OCI-LY1 (cell line): ENCODE measurements around the gene LRRC61.

Experiments
- H2AFZ ChIP-seq: fragments of 200-600 bp; sonication (generic), shearing (Covaris generic); 2 replicates; pipeline ENCODE4 v1.6.0; 2014; ENCODE audit warnings: antibody characterized with exemption, mild to moderate bottlenecking, low read length
- H3F3A ChIP-seq: fragments of 200-600 bp; sonication (generic), shearing (Covaris generic); 2 replicates; pipeline ENCODE4 v1.6.0; 2014; ENCODE audit warnings: mild to moderate bottlenecking, antibody characterized with exemption, low read length, moderate library complexity; ENCODE audit not compliant: insufficient read depth
- H3K27ac ChIP-seq: fragments of 200-600 bp; sonication (generic); 2 replicates; pipeline ENCODE4 v1.5.1; 2014; ENCODE audit warnings: low read length, mixed run types, mild to moderate bottlenecking, low read depth; ENCODE audit not compliant: poor library complexity, severe bottlenecking
- H3K27me3 ChIP-seq: fragments of 200-600 bp; sonication (generic); 2 replicates; pipeline ENCODE4 v1.6.0; 2014; ENCODE audit warnings: antibody characterized with exemption, mild to moderate bottlenecking, low read length, moderate library complexity; ENCODE audit not compliant: insufficient read depth
- H3K36me3 ChIP-seq: fragments of 200-600 bp; sonication (generic); 2 replicates; pipeline ENCODE4 v1.6.1; 2014; ENCODE audit warnings: mild to moderate bottlenecking, antibody characterized with exemption, low read length, moderate library complexity, mixed read lengths; ENCODE audit not compliant: insufficient read depth
- H3K4me1 ChIP-seq: fragments of 200-600 bp; sonication (generic); 2 replicates; pipeline ENCODE4 v1.5.1; 2014; ENCODE audit warnings: mild to moderate bottlenecking, low read length, moderate library complexity; ENCODE audit not compliant: insufficient read depth, severe bottlenecking
- H3K4me2 ChIP-seq: fragments of 200-600 bp; sonication (generic), shearing (Covaris generic); 2 replicates; pipeline ENCODE4 v1.6.1; 2014; ENCODE audit warnings: low read length
- H3K4me3 ChIP-seq: fragments of 200-600 bp; sonication (generic); 2 replicates; pipeline ENCODE4 v1.5.1; 2014; ENCODE audit warnings: low read length, low read depth, mild to moderate bottlenecking, mixed read lengths; ENCODE audit not compliant: poor library complexity, severe bottlenecking
- H3K79me2 ChIP-seq: fragments of 200-600 bp; shearing (Covaris generic); 2 replicates; pipeline ENCODE4 v1.6.1; 2016; ENCODE audit warnings: mixed run types, low read length, mixed read lengths; ENCODE audit not compliant: insufficient read depth
- H3K9ac ChIP-seq: fragments of 200-600 bp; sonication (generic), shearing (Covaris generic); 2 replicates; pipeline ENCODE4 v1.6.1; 2014; ENCODE audit warnings: mild to moderate bottlenecking, low read length, mixed read lengths
- H3K9me2 ChIP-seq: fragments of 200-600 bp; sonication (generic), shearing (Covaris generic); 2 replicates; pipeline ENCODE4 v1.6.1; 2014; ENCODE audit warnings: low read depth, mild to moderate bottlenecking, low read length, mixed read lengths
- H3K9me3 ChIP-seq: fragments of 200-600 bp; shearing (Covaris generic); 2 replicates; pipeline ENCODE4 v1.6.1; 2014; ENCODE audit warnings: low read length, mixed read lengths
- H4K20me1 ChIP-seq: fragments of 200-600 bp; sonication (generic), shearing (Covaris generic); 2 replicates; pipeline ENCODE4 v1.6.0; 2016; ENCODE audit warnings: mild to moderate bottlenecking, low read length; ENCODE audit not compliant: insufficient read depth
- EZH2 ChIP-seq: fragments of 200-600 bp; sonication (generic), shearing (Covaris generic); IDR thresholded peaks from 2 replicates; pipeline ENCODE4 v1.8.0; 2017; ENCODE audit warnings: borderline replicate concordance, mixed run types, mild to moderate bottlenecking, antibody characterized with exemption, low read length, moderate library complexity, mixed read lengths
- TF ChIP-seq, protein P1 (sequence below): fragments of 200-600 bp; sonication (generic), shearing (Covaris generic); IDR thresholded peaks from 2 replicates; pipeline ENCODE4 v1.5.1; 2017; ENCODE audit warnings: mild to moderate bottlenecking, antibody characterized with exemption, low read length, moderate library complexity, mixed read lengths

Gene LRRC61

DNA sequence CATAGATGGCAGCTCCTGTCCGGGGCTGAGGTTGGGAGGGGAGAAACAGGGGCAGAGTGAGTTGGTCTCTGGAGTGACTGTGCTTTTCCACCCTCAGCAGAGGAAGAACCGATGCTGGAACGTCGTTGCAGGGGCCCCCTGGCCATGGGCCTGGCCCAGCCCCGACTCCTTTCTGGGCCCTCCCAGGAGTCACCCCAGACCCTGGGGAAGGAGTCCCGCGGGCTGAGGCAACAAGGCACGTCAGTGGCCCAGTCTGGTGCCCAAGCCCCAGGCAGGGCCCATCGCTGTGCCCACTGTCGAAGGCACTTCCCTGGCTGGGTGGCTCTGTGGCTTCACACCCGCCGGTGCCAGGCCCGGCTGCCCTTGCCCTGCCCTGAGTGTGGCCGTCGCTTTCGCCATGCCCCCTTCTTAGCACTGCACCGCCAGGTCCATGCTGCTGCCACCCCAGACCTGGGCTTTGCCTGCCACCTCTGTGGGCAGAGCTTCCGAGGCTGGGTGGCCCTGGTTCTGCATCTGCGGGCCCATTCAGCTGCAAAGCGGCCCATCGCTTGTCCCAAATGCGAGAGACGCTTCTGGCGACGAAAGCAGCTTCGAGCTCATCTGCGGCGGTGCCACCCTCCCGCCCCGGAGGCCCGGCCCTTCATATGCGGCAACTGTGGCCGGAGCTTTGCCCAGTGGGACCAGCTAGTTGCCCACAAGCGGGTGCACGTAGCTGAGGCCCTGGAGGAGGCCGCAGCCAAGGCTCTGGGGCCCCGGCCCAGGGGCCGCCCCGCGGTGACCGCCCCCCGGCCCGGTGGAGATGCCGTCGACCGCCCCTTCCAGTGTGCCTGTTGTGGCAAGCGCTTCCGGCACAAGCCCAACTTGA lies 48.2 kb downstream of the LRRC61 start:
- Histone ChIP-seq H4K20me1 (no peaks in the 10 kb centered on the region), H3K4me2 (no peak overlapping the region)

DNA sequence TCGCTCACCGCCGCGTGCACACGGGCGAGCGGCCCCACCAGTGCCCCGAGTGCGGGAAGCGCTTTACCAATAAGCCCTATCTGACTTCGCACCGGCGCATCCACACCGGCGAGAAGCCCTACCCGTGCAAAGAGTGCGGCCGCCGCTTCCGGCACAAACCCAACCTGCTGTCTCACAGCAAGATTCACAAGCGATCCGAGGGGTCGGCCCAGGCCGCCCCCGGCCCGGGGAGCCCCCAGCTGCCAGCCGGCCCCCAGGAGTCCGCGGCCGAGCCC lies 48.8 kb downstream of the LRRC61 start:
- Histone ChIP-seq H3K9me3 (no peaks in the 10 kb centered on the region), H3K27me3 (no peaks in the 10 kb centered on the region), H3K4me1 (peaks cover 52% of the 10 kb centered on the region), H3F3A (no peaks in the 10 kb centered on the region; the same call in 1 of the 2 replicates), H4K20me1 (no peaks in the 10 kb centered on the region), H3K4me2 (no peak overlapping the region), H3K36me3 (peaks cover 41% of the 10 kb centered on the region), H3K9me2 (no peaks in the 10 kb centered on the region), H3K79me2 (no peaks in the 10 kb centered on the region), H2AFZ (no peak overlapping the region), H3K9ac (no peak overlapping the region), H3K27ac (no peak overlapping the region), H3K4me3 (no peak overlapping the region)
- TF ChIP-seq, protein P1, sequence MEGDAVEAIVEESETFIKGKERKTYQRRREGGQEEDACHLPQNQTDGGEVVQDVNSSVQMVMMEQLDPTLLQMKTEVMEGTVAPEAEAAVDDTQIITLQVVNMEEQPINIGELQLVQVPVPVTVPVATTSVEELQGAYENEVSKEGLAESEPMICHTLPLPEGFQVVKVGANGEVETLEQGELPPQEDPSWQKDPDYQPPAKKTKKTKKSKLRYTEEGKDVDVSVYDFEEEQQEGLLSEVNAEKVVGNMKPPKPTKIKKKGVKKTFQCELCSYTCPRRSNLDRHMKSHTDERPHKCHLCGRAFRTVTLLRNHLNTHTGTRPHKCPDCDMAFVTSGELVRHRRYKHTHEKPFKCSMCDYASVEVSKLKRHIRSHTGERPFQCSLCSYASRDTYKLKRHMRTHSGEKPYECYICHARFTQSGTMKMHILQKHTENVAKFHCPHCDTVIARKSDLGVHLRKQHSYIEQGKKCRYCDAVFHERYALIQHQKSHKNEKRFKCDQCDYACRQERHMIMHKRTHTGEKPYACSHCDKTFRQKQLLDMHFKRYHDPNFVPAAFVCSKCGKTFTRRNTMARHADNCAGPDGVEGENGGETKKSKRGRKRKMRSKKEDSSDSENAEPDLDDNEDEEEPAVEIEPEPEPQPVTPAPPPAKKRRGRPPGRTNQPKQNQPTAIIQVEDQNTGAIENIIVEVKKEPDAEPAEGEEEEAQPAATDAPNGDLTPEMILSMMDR = no peak
- no peak for TF ChIP-seq EZH2

More for the DNA sequence above, 48.2 kb downstream of the LRRC61 start:
- Histone ChIP-seq H3K9me2 (no peaks in the 10 kb centered on the region), H3K4me3 (no peak overlapping the region), H2AFZ (no peak overlapping the region), H3K27me3 (no peaks in the 10 kb centered on the region), H3K27ac (no peak overlapping the region), H3K36me3 (peaks cover 41% of the 10 kb centered on the region), H3K9me3 (no peaks in the 10 kb centered on the region), H3K79me2 (no peaks in the 10 kb centered on the region), H3K9ac (no peak overlapping the region), H3F3A (no peaks in the 10 kb centered on the region; the same call in 1 of the 2 replicates), H3K4me1 (peaks cover 51% of the 10 kb centered on the region)
- TF ChIP-seq, protein P1 = no peak
- TF ChIP-seq EZH2 = no peak

DNA sequence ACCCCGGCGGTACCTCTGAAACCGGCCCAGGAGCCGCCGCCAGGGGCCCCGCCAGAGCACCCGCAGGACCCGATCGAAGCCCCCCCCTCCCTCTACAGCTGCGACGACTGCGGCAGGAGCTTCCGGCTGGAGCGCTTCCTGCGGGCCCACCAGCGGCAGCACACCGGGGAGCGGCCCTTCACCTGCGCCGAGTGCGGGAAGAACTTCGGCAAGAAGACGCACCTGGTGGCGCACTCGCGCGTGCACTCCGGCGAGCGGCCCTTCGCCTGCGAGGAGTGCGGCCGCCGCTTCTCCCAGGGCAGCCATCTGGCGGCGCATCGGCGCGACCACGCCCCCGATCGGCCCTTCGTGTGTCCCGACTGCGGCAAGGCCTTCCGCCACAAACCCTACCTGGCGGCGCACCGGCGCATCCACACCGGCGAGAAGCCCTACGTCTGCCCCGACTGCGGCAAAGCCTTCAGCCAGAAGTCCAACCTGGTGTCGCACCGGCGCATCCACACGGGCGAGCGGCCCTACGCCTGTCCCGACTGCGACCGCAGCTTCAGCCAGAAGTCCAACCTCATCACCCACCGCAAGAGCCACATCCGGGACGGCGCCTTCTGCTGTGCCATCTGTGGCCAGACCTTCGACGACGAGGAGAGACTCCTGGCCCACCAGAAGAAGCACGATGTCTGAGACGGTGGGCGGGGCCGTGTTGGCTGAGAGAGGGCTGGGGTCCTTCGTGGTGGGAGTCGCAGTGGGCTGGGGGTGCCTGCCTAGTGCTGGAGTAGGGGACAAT lies 49.3 kb downstream of the LRRC61 start:
- no peak overlapping the region for H3K27ac ChIP-seq
- H3K4me1 ChIP-seq = peaks cover 52% of the 10 kb centered on the region
- H3K9ac ChIP-seq = no peak overlapping the region
- H3K4me2 ChIP-seq = no peak overlapping the region
- H2AFZ ChIP-seq = no peak overlapping the region
- H3K9me2 ChIP-seq = no peaks in the 10 kb centered on the region
- H3K4me3 ChIP-seq = no peak overlapping the region
- H4K20me1 ChIP-seq = no peaks in the 10 kb centered on the region
- H3K9me3 ChIP-seq = no peaks in the 10 kb centered on the region
- H3F3A ChIP-seq = no peaks in the 10 kb centered on the region; the same call in 1 of the 2 replicates
- no peaks in the 10 kb centered on the region for H3K27me3 ChIP-seq
- TF ChIP-seq, protein P1 = no peak
- no peak for TF ChIP-seq EZH2
- H3K36me3 ChIP-seq = peaks cover 41% of the 10 kb centered on the region
- no peaks in the 10 kb centered on the region for H3K79me2 ChIP-seq
